GM12865 (cell line): Measurements from ENCODE around the gene NOC2L.

ENCODE experiments used
- DNase-seq: peaks from one replicate; pipeline ENCODE4 v3.0.0; 2010; ENCODE audit warnings: low read depth
- H3K4me3 ChIP-seq: 2 replicates; pipeline ENCODE4 v1.5.1; 2011; ENCODE audit warnings: mild to moderate bottlenecking, low read depth, low read length, control low read depth
- CTCF ChIP-seq: IDR thresholded peaks from 2 replicates; pipeline ENCODE4 v1.5.1; 2011; ENCODE audit warnings: low read length, control low read depth, low read depth, inconsistent platforms; ENCODE audit not compliant: insufficient read depth; ENCODE audit errors: missing control alignments

Gene NOC2L

GRCh38 chr1:966704-967300 is 7.7 kb upstream of the NOC2L start:
- DNase-seq: peak; percentile 76
- peak overlapping the region; percentile 78 for H3K4me3 ChIP-seq
- no peak for TF ChIP-seq CTCF

- no peak for TF ChIP-seq CTCF
- H3K4me3 ChIP-seq: peak within 1 kb of the TSS; percentile 78
- DNase-seq: no peak
These were observed 7.2 kb upstream of the NOC2L start, which contains the start of gene PLEKHN1 for GRCh38 chr1:966135-966703. Gene PLEKHN1 (plus strand): TSS chr1:966482. CDS start chr1:966532, 50 bp downstream.

- no peak for DNase-seq
- no peak overlapping the region for H3K4me3 ChIP-seq
- TF ChIP-seq CTCF: no peak
These were observed 6.6 kb upstream of the NOC2L start for GRCh38 chr1:965526-966134.

- no peak overlapping the region for H3K4me3 ChIP-seq
- no peak for TF ChIP-seq CTCF
- DNase-seq: no peak
These were observed 5.9 kb upstream of the NOC2L start for GRCh38 chr1:964691-965525.

GRCh38 chr1:963746-964525 is 4.9 kb upstream of the NOC2L start:
- TF ChIP-seq CTCF: no peak
- no peak for DNase-seq
- H3K4me3 ChIP-seq: no peak overlapping the region

GRCh38 chr1:963301-963651 is 4.2 kb upstream of the NOC2L start:
- no peak for DNase-seq
- no peak overlapping the region for H3K4me3 ChIP-seq
- TF ChIP-seq CTCF: no peak
